Measurements from ENCODE around the gene KIF19.
A peak's percentile ranks its signal among the peaks of the same experiment; 100 is the strongest.

Gene KIF19

DNA sequence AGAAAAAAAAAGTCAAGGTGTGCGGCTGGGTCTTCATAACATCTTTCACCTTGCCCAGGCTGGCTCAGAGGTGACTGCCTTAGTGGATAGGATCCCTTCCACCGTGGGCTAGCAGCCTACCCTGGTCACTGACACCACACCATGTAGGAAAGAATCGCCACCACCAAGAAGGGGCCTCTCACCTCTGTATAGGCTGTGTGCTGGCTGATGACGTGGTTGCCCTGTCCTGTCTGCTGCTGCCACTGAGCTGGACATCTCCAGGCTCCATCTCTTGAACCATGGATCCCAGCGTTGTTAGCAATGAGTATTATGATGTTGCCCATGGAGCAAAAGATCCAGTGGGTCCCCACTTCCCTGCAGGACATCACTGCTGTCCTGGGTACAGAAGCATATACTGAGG is 41.2 kb downstream of the KIF19 start, which contains the start of gene GPR142:
Gene GPR142, plus strand, starts transcription at position 301 of the 400 bp plus-strand sequence. CDS start 2,035 bp downstream, outside the sequence.
- no peak for DNase-seq

DNA sequence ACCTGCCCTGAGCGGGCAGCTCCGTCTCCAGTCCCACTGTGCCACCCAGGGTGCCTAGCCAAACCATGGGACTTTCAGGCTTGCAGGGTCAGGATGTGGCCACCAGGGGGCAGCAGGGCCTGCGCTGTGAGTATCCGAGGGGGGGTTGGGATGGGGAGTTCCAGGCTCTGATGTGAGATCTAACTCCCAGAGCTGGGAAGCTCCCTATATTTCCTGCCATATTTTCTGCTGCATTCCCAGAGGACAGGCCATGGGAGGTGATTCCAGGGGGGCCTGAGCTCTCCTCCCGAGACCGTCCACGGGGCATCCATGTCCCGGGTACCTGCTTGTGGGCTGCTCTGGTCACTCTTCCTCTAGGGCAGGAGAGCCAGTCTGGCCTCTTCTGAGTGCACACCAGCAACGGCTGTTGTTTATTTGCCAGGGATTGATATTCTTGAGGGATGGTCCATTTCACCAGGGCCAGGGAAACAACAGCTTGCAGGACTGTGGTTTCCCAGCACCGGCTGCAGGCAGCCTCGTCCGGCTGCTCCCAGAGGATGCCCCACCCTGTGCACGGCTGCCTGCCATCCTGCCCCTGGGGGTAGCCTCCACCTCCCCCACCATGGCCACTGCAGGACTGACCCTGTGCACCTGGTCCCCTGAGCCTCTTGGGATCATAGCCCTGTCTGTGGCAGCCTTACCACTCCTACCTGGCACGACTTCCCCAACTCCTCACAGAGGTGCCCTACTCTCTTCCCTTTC is 42.5 kb downstream of the KIF19 start:
- DNase-seq, result peak; percentile 73

DNA sequence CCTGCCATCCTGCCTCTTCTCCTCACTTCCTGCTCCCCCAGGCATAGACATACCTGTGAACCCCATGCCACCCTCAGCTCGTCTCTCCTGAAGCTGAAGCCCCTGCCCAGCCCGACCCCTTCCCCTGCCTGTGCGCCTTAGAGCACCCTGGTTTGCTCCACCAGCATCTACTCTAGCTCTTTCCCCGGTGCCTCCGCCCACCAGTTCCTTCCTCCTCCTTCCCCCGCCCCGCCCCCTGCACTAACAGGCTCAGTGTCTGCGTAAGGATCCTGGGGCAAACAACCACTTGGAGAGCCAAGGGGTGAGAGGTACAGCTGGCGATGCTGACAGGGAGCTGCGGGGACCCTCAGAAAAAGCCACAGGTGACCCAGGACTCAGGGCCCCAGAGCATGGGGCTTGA is 43.2 kb downstream of the KIF19 start:
- peak; percentile 50 for DNase-seq

DNA sequence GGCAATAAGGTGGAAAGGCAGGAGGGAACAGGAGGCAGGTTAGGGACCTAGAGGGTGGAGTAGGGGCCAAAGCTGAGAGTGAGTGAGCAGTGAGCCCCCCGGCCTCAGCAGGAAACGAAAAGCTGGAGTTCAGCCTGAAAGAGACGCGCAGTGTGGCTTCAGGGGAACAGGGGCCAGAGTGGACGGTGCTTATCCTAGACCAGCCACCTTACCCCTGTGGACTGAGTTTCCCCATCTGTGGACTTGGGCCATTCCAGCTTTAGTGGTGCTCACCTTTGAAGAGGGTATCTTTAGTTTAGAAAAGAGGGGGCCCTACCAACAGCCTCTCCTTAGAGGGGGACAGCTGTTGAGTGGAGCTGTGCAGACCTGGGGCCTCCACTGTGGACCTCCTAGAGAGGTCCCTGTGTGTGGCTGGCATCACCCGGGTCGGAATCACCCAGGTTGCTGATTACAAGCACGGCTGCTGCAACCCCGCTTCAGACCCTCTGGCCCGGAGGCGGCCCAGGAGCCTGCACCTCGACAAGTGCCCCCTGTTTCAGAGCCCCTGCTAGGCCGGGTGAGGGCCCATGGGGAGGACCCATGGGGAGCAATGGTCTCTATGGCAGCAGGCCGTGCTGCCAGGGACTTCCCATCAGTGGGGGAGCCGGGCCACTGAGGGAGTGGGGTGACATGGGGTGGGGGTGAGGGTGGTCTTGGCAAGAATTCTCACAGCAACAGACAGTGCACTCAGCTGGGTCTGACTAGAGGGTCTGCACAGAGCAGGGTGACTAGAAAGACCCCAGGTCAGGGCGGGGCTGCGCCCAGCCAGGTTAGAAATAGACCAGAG is 43.9 kb downstream of the KIF19 start:
- DNase-seq, result no peak

DNA sequence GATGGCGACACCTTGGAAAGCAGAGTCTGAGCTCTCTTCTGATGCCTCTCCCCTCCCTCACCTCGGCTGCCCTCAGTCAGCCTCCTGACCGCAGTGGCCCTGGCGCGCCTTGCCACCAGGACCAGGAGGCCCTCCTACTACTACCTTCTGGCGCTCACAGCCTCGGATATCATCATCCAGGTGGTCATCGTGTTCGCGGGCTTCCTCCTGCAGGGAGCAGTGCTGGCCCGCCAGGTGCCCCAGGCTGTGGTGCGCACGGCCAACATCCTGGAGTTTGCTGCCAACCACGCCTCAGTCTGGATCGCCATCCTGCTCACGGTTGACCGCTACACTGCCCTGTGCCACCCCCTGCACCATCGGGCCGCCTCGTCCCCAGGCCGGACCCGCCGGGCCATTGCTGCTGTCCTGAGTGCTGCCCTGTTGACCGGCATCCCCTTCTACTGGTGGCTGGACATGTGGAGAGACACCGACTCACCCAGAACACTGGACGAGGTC is 45.7 kb downstream of the KIF19 start:
- no peak for DNase-seq

DNA sequence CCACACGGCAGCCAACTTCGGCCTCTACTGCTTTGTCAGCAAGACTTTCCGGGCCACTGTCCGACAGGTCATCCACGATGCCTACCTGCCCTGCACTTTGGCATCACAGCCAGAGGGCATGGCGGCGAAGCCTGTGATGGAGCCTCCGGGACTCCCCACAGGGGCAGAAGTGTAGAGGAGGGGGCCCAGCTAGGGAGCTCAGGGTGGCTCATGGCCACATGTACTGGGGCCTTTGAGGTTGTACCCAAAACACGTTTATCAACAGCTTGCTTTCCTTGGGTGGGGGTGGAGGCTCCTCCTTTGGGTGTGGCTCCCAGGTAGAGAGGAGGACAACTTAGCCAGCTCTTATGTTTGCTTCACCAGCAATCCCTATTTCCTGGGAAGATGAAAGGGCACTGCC is 46.4 kb downstream of the KIF19 start:
- DNase-seq, result no peak

DNA sequence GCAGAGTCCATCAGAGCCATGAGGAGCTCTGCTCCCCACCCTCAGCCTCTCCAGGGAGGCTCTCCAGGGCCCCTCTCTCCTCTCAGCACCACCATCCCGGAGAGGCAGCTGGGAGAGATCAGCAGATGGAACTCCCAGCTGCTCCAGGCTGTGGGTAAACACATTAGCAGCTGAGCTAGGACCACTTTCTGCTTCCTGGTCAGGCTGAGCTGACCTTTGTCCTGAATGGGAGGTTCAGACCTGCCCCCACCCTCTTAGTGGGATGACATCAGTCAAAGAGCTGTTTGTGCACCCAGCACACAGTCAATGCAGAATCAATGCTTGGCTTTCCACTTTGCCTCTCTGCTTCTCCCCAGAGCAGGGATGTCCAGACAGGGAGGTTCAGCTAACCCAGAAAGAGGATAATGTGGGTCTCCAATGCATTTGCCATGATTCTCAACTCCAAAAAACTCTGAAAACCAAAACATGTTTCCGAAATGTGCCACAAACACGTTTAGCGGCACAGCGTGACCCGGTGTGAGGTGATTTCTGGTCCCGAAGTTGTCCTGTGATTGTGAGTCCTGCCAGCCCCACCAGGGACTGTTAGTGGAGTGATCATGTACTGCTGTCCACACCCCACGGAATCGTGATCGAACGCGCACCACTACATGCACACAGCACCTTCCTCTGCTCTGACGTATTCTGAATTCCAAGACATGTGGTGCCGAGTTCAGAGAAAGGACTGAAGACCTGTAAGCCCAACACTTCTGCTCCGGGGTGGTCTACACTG is 48.0 kb downstream of the KIF19 start:
- DNase-seq, result no peak

DNA sequence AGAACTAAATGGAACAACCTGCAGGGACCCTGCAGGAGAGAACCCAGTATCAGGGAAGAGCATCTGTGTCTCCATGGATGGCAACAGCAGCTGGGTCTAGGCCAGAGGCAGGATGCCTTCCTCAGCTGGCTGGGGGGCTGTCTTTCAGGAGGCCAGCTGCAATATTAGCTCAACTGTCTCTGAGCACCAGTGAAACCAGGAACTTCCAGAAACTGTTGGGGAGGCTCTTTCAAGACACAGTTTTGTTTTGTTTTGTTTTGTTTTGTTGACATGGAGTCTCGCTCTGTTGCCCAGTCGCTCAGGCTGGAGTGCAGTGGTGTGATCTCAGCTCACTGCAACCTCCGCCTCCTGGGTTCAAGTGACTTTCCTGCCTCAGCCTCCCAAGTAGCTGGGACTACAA is 48.8 kb downstream of the KIF19 start:
- DNase-seq, result no peak

DNA sequence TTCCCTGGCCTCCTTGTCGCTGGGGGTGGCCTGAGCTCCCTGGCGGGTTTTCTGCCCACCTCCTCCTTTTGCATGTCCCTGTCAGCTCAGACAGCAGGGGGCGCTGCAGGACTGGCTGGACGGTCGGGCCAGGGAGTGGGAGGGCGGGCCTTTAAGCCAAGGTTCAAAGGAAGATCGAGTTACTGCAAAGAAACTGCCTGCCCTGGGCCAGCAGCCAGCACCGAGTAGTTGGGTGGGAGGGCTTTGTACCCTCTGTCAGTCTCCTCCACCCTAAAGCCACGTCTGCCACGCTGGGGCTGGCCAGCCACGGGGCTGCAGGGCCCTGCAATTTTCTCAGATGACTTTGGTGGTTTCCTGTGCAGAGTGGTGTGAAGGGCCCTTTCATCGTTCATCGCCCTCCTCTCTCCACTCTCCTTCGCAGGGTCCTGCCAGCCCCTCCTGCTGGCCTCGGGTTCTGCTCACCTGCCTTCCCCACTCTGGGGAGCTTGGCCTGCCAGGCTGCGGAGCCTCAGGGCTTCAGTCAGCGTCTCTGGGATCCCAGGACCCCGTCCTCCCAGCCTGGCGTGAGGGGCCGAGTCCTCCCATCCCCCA is 53.6 kb downstream of the KIF19 start:
- DNase-seq, result peak; percentile 98

DNA sequence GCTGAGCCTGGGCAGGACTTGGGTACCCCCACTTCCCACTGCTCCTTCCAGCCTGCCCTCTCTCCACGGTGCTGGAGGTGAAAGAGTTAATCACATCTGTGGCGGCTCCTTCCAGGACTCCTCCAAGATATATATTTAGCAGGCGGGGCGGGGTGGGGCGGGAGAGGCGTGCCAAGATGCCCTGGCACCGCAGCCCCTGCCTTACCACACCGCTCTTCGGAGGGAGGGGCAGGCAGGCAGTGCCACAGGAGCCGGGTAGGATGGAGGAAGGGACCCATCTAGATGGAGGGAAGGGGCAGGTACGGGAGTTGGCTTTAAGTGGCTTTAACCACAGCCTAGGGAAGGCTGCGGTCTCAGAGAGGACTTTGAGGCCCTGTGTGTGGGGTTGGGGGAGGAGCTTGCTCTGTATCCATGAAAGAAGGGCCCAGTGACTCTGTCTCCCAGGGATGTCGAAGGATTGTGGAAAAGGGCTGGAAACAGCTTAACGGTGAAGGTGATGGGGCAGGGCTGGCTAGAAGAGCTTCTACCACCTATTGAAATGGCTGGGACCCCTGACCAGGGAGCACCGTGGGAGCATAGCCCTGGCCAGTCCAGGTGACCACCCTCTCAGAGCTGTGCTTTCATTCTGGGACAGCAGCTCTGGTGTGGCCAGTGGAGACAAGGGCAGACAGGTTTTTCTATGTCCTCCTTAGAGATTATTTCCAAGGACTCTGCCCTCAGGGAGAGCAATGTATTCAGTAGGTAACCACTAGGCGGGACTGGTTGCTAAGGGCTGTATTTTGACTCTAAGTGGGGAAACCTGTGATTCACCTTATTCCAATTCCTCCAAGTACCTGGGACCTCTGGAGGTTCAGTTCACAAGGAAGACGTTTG is 54.3 kb downstream of the KIF19 start:
- DNase-seq, result no peak

DNA sequence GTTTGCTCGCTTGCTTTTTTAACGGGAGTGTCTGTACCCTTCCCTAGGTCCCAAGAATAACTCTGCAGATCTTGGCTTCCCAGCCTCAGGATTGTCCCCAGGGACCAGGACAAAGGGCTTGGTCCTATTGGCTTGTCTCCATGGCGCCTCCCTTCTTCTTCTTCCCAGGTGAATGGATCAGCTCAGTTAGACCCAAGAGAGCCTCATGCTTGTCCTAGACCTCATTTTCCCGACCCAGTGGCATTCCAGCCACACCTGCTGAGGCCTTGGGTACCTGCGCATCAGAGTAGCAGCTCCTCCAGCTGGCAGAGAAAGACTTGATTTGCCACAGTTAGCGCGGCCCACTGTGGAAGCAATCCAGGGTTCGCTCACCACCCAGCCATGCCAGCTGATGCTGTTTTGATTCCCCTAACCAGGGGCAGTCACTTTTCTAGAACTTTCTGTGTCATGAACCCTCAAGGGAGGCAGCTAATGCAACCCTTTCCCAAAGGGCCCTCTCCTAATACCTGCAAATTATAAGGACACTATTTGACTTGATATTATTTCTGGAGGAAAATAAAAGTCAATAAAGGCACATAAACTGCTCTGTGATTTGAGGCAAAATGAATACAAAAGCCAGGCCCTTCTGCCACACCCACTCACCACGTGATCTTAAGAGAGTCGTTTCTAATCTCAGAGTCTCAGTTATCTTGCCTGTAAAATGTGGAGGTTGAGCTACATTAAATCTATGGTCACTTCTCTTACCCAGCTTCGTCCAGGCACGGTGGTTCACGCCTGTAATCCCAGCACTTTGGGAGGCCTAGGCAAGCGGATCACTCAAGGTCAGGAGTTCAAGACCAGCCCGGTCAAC is 55.2 kb downstream of the KIF19 start:
- no peak for DNase-seq

DNA sequence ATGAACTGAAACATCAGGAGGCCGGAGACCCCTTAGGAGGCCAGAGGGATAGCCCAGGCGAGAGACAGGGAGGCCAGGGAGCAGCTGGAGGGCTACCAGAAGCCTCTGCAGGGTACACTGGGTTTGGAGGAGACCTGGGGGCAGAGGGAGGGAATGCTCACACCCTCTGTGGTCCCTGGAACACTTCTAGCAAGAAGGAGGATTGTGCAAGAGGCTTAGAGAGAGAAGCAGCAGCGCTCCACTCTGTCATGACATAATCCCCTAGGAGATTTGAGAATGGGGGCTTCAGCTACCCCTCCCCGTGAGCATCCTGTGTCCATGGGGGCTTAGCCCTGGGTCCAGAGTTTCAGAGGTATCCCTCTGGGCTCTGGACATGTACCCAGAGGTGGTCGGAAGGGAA is 57.1 kb downstream of the KIF19 start:
- no peak for DNase-seq

DNA sequence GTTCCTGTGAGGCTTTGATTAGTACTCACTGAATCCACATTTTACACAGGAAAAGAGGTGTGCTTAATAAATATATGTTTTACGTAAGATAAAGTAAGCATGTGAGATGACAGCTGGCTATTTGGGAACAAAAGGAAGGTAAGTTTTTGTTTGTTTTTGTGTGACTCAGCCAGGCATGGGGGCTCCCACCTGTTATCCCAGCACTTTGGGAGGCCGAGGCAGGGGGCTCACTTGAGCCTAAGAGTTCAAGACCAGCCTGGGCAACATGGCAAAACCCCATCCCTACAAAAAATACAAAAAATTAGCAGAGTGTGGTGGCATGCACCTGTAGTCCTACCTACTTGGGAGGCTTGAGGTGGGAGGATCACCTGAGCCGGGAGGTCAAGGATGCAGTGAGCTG is 59.2 kb downstream of the KIF19 start:
- no peak for DNase-seq

DNA sequence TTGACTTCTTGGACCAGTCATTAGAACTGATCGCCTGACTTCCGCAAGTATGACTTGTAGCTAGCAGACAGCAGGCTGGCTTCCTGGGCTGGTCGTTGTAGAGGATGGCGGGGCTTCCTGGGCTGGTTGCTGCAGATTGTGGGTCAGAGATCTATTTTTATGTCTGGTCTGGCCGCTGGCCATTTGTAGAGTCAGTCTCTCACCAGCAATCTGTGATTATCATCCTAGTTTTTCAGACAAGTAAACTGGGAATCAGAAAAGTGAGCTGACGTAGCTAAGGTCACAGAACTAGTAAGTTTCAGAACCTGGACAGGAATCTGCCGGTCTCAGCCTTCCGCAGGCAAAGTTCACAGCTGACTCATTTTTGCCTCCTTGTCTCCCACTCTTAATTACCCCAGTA is 60.4 kb downstream of the KIF19 start:
- DNase-seq, result no peak

DNA sequence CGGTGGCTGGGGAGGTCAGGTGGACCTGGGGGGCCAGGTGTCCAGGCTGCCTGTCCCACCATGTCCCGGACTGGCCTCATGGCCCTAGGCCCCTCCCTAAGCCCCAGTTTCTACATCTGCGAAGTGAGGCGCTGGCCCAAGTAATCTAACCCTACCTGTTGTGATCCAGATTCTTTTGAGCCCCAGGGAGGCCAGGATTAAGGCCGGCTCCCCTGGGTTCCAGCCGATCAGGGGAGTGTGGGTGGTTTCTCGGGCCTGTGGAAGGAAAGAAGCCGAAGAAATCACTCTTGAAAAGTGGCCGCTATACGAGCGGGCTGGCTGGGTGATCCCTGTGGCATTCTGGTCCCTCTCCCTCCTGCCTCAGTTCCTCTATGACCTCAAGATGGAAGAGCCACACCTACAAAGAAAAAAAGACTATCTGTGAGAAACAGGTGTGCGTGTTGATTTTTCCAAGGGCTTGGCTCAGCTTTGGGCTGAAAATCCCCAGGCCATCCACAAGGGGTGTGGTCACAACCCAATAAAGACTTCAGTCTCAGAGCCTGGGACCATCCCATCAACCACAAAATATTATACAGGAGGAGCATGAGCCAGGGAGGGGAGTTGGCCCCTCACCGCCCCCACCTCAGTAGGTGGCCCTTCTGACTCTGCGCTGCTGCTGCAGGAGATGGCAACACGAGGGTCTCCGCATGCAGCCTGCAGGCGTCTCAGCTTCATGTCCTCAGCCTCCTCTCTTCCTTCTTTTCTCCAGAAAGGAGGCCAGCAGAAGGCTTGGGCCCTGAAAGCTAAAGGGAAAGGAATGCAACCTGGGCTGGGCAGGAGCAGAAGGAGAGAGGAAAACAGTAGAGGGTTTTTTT is 61.6 kb downstream of the KIF19 start:
- DNase-seq, result no peak

DNA sequence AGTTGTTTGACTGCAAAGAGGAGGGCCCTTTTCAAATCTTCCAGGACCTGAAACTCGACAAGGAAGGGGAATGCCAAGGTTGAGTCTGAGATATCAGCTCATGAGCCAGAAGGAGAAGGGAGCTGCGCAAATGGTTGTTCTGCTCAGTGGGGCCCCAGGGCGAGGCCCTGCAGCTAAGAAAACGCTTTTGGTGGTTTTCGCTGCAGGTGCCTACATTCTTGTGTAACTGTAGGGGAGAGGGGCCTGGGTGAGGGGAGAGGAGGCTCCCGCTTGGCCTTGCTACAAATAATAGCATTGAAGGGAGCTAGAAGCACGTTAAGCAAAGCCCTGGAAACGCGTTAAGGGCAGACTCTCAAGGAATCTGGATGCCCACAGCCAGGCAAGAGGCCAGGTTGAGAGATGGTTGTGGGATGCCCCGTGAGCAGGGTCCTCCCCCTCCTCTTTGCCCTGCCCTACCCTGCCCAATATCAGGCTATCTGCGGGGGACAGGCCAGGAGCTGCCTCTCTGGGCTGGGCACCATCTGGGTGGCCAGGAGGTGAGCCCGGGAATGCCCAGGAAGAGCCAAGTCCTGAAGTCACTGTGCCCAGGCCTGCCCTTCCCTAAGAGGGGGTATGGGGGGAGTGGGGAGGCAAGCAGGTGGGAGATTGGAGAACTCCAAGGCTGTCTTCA is 63.2 kb downstream of the KIF19 start:
- DNase-seq, result no peak

DNA sequence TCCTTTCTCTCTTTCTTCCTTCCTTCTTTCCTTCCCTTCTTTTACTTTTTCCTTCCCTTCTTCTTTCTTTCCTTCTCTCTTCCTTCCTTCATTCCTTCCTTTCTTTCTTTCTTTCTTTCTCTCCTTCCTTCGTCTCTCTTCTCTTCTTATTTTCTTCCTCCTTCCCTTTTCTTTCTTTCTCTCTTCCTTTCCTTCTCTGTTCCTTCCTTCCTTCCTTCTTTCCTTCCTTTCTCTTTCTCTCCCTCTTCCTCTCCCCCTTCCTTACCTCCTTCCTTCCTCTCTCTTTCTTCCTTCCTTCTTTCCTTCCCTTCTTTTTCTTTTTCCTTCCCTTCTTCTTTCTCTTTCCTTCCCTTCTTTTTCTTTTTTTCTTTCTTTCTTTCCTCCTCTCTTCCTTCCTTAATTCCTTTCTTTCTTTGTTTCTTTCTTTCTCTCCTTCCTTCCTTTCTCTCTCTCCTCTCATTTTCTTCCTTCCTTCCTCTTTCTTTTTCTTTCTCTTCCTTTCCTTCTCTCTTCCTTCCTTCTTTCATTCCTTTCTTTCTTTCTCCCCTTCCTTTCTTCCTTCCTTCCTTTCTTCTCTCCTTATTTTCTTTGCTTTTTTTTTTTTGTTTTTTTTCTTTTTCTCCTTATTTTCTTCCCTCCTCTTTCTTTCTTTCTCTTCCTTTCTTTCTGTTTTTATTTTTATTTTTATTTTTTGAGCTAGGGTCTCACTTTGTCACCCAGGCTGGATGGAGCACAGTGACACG is 64.1 kb downstream of the KIF19 start:
- DNase-seq, result no peak

All from T-helper 9 cell (primary cell).